HCT116 (cell line): Measurements from ENCODE around the gene ROBO1. TPM values are rescaled to one million over a fixed set of nuclear protein-coding genes. Genes with fewer than 3 reads are reported as not detected.

Source experiments
- ATAC-seq: fragments of 200-7000 bp; cut with Tn5 transposase; 2 replicates; pipeline ENCODE4 v1.9.1; 2020; ENCODE audit warnings: mild to moderate bottlenecking, moderate library complexity
- BruUV-seq: library from RNA; stranded (reverse); fragments of 400-500 nt; replicated peaks from 2 replicates; lab custom pipeline; 2021; lab: Mats Ljungman, UMichigan
- CTCF ChIA-PET: fragments of 300-600 bp; sonication (Branson Sonifier 250); formaldehyde crosslinking; loops from one replicate; lab custom pipeline; 2021; ENCODE audit warnings: antibody characterized with exemption; lab: Charles Lee
- POLR2A ChIA-PET: fragments of 300-600, 350-600 bp; sonication (Branson Sonifier 250); formaldehyde crosslinking; loops from one replicate; lab custom pipeline; 2021; ENCODE audit warnings: antibody characterized with exemption; lab: Charles Lee
- RAD21 ChIA-PET, 2 experiments: fragments of 300-600 bp; sonication (Branson Sonifier 250); formaldehyde crosslinking; loops; one replicate each; lab custom pipeline; 2023; ENCODE audit warnings: low total read pairs in 2 of 2; ENCODE audit not compliant: uncharacterized antibody in 2 of 2, unreplicated experiment in 2 of 2, low non-redundant PET in 1 of 2; lab: Charles Lee
- DNase-seq: peaks from one replicate; pipeline ENCODE4 v3.0.0-alpha.2; 2010; ENCODE audit warnings: low read depth, low spot score
- H2AFZ ChIP-seq: fragments of 200-600 bp; shearing (Covaris generic), sonication (generic); 2 replicates; pipeline ENCODE4 v1.6.1; 2017; ENCODE audit warnings: low read depth, mixed run types, mixed read lengths, antibody characterized with exemption, low read length; ENCODE audit not compliant: poor library complexity, severe bottlenecking
- H3K27ac ChIP-seq: 2 replicates; pipeline ENCODE4 v1.5.1; 2012; ENCODE audit warnings: low read depth, low read length
- H3K27me3 ChIP-seq: fragments of 200-600 bp; sonication (generic); 2 replicates; pipeline ENCODE4 v1.6.1; 2016; ENCODE audit warnings: mixed run types, low read length, mixed read lengths; ENCODE audit not compliant: insufficient read depth
- H3K36me3 ChIP-seq, 2 experiments: fragments of 200-500 bp in 1 of 2; fragments of 200-600 bp in 1 of 2; sonication (Bioruptor generic) in 1 of 2; sonication (generic) in 1 of 2; 2 replicates each; pipeline versions ENCODE4 v1.5.1 to v1.6.1; 2014 to 2016; ENCODE audit warnings: low read length in 2 of 2, inconsistent platforms in 1 of 2, mixed read lengths in 1 of 2, mixed run types in 1 of 2; ENCODE audit not compliant: insufficient read depth in 2 of 2, control insufficient read depth in 1 of 2
- H3K4me1 ChIP-seq, 2 experiments: fragments of 200-600 bp in 1 of 2; sonication (generic) in 1 of 2; 2 replicates each; pipeline versions ENCODE4 v1.5.1 to v1.6.1; 2012 to 2017; ENCODE audit warnings: low read length in 2 of 2, inconsistent platforms in 1 of 2, mild to moderate bottlenecking in 1 of 2, mixed read lengths in 1 of 2, mixed run types in 1 of 2, moderate library complexity in 1 of 2; ENCODE audit not compliant: insufficient read depth in 2 of 2, control insufficient read depth in 1 of 2
- H3K4me2 ChIP-seq: fragments of 200-600 bp; sonication (generic); 2 replicates; pipeline ENCODE4 v1.6.1; 2017; ENCODE audit warnings: mixed run types, low read length, mixed read lengths
- H3K4me3 ChIP-seq, 2 experiments: fragments of 200-600 bp in 1 of 2; sonication (generic) in 1 of 2; replicated peaks in 1 of 2; 2 replicates each; pipeline ENCODE4 v1.5.1; 2011 to 2016; ENCODE audit warnings: low read length in 2 of 2, control low read depth in 1 of 2, low read depth in 1 of 2, mild to moderate bottlenecking in 1 of 2, mixed read lengths in 1 of 2, mixed run types in 1 of 2
- H3K79me2 ChIP-seq: fragments of 200-600 bp; sonication (generic); 2 replicates; pipeline ENCODE4 v1.6.1; 2017; ENCODE audit warnings: mild to moderate bottlenecking, mixed run types, low read length, moderate library complexity, mixed read lengths; ENCODE audit not compliant: insufficient read depth
- H3K9ac ChIP-seq: fragments of 200-600 bp; sonication (generic); 2 replicates; pipeline ENCODE4 v1.6.1; 2016; ENCODE audit warnings: low read length, mixed read lengths
- H3K9me2 ChIP-seq: fragments of 200-600 bp; sonication (generic), shearing (Covaris generic); 2 replicates; pipeline ENCODE4 v1.6.1; 2017; ENCODE audit warnings: mixed run types, mild to moderate bottlenecking, moderate library complexity; ENCODE audit not compliant: insufficient read depth
- H3K9me3 ChIP-seq, 2 experiments: fragments of 200-500 bp in 1 of 2; fragments of 200-600 bp in 1 of 2; sonication (Bioruptor generic) in 1 of 2; sonication (generic) in 1 of 2; 2 replicates each; pipeline ENCODE4 v1.6.1; 2014 to 2017; ENCODE audit warnings: low read length in 2 of 2, mixed read lengths in 2 of 2, inconsistent platforms in 1 of 2, low read depth in 1 of 2, mild to moderate bottlenecking in 1 of 2, mixed run types in 1 of 2, moderate library complexity in 1 of 2; ENCODE audit not compliant: control insufficient read depth in 1 of 2, insufficient read depth in 1 of 2
- H4K20me1 ChIP-seq: fragments of 200-600 bp; sonication (generic), shearing (Covaris generic); 2 replicates; pipeline ENCODE4 v1.6.1; 2017; ENCODE audit warnings: mixed run types, mild to moderate bottlenecking, moderate library complexity; ENCODE audit not compliant: insufficient read depth
- CBX3 ChIP-seq: IDR thresholded peaks from 2 replicates; pipeline ENCODE4 v1.6.1; 2012; ENCODE audit warnings: low read depth
- CEBPB ChIP-seq: IDR thresholded peaks from 2 replicates; pipeline ENCODE4 v1.6.1; 2012; ENCODE audit warnings: low read depth
- EGR1 ChIP-seq: IDR thresholded peaks from 2 replicates; pipeline ENCODE4 v1.6.1; 2012; ENCODE audit warnings: low read depth
- ELF1 ChIP-seq: IDR thresholded peaks from 2 replicates; pipeline ENCODE4 v1.6.1; 2012; ENCODE audit warnings: low read depth, borderline replicate concordance
- EZH2 ChIP-seq: fragments of 200-600 bp; sonication (generic); IDR thresholded peaks from 2 replicates; pipeline ENCODE4 v1.6.1; 2017; ENCODE audit warnings: antibody characterized with exemption, mixed run types
- EZH2phosphoT487 ChIP-seq: fragments of 200-600 bp; IDR thresholded peaks from 2 replicates; pipeline ENCODE4 v1.6.1; 2018; ENCODE audit warnings: antibody characterized with exemption, borderline replicate concordance
- FOSL1 ChIP-seq: IDR thresholded peaks from 2 replicates; pipeline ENCODE4 v1.6.1; 2012; ENCODE audit warnings: low read depth
- JUND ChIP-seq: IDR thresholded peaks from 2 replicates; pipeline ENCODE4 v1.6.1; 2012
- POLR2A ChIP-seq: IDR thresholded peaks from 2 replicates; pipeline ENCODE4 v1.7.0; 2011; ENCODE audit warnings: borderline replicate concordance; ENCODE audit not compliant: insufficient read depth, insufficient read length; ENCODE audit errors: extremely low read depth
- POLR2AphosphoS5 ChIP-seq: IDR thresholded peaks from 2 replicates; pipeline ENCODE4 v1.6.1; 2011; ENCODE audit warnings: mild to moderate bottlenecking, low read depth, low read length, moderate library complexity
- SIN3A ChIP-seq: IDR thresholded peaks from 2 replicates; pipeline ENCODE4 v1.6.1; 2012; ENCODE audit warnings: low read depth
- SP1 ChIP-seq: IDR thresholded peaks from 2 replicates; pipeline ENCODE4 v1.6.1; 2012; ENCODE audit warnings: low read depth
- SRF ChIP-seq: IDR thresholded peaks from 2 replicates; pipeline ENCODE4 v1.6.1; 2012; ENCODE audit warnings: low read depth
- TCF7L2 ChIP-seq: IDR thresholded peaks from 2 replicates; pipeline ENCODE4 v1.7.0; 2011; ENCODE audit warnings: borderline replicate concordance, inconsistent platforms; ENCODE audit not compliant: insufficient read depth, insufficient read length; ENCODE audit errors: extremely low read depth
- YY1 ChIP-seq: IDR thresholded peaks from 2 replicates; pipeline ENCODE4 v1.6.1; 2011; ENCODE audit warnings: low read length, low read depth, moderate library complexity, mild to moderate bottlenecking; ENCODE audit not compliant: insufficient replicate concordance; ENCODE audit errors: extremely low read depth
- ZFX ChIP-seq: fragments of 450-650 bp; IDR thresholded peaks from 2 replicates; pipeline ENCODE4 v1.6.1; 2017
- ZNF274 ChIP-seq: fragments of 200-500 bp; sonication (Bioruptor generic); IDR thresholded peaks from 2 replicates; pipeline ENCODE4 v1.6.1; 2014; ENCODE audit warnings: mild to moderate bottlenecking, low read depth, low read length, inconsistent platforms
- intact Hi-C: fragments of 100-400 bp; cut with micrococcal nuclease; formaldehyde crosslinking; loops from 2 replicates; pipeline ENCODE4 v1.10.0; 2022
- total RNA-seq: library from RNA; stranded (reverse); gene quantifications from one replicate; pipeline ENCODE4 v1.2.1, GENCODE V29; 2021; ENCODE audit not compliant: unreplicated experiment
- TF ChIP-seq, protein P1 (sequence below): IDR thresholded peaks from 2 replicates; pipeline ENCODE4 v1.6.1; 2011; ENCODE audit warnings: mild to moderate bottlenecking, low read length, moderate library complexity; ENCODE audit not compliant: insufficient replicate concordance; ENCODE audit errors: extremely low read depth
- TF ChIP-seq, protein P2 (sequence below): IDR thresholded peaks from 2 replicates; pipeline ENCODE4 v1.6.1; 2012

Gene ROBO1
- total RNA-seq, 1 experiment from 2014 or later = 0.27 TPM

DNA sequence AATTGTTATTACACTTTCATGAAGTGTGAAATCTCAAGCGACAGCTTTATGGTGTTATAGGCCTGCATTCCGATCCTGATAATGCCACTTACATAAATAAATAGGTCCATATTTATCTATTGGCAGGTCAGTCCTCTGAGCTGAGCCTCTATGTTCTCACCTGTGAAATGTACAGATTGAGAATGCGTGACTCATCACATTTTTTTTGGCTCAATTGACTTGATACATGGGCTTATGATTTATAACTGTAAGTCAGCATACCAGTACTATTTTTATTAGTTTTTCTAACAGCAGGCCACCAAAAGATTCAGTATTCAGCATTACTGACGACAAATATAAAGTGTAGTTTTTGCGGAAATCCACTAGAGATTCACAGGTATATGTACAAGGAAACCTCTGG lies 344.4 kb downstream of the ROBO1 start (continued):
- TF ChIP-seq, protein P1, sequence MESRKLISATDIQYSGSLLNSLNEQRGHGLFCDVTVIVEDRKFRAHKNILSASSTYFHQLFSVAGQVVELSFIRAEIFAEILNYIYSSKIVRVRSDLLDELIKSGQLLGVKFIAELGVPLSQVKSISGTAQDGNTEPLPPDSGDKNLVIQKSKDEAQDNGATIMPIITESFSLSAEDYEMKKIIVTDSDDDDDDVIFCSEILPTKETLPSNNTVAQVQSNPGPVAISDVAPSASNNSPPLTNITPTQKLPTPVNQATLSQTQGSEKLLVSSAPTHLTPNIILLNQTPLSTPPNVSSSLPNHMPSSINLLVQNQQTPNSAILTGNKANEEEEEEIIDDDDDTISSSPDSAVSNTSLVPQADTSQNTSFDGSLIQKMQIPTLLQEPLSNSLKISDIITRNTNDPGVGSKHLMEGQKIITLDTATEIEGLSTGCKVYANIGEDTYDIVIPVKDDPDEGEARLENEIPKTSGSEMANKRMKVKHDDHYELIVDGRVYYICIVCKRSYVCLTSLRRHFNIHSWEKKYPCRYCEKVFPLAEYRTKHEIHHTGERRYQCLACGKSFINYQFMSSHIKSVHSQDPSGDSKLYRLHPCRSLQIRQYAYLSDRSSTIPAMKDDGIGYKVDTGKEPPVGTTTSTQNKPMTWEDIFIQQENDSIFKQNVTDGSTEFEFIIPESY = no peak
- TF ChIP-seq EZH2phosphoT487 = no peak

DNA sequence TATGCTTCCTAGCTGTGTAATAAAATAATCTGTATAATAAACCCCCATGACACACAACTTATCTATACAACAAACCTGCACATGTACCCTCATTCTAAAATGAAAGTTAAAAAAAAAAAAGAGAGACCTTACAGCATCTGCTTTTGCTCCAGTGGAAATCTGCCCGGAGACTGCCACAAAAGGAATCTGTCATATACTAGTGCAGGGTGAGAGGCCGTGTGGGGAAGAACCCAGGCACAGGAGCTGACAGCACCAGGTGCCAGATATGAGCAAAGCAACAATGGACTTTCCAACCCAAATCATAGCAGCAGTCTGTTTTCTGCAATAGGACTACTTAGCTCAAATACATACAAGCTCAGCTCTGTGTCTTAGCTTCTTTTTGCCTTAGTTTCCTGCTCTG lies 346.5 kb downstream of the ROBO1 start:
- H4K20me1 ChIP-seq = no peaks in the 10 kb centered on the region
- H2AFZ ChIP-seq = no peak overlapping the region
- ChIA-PET POLR2A (no interaction called here), RAD21 (no interaction called here), CTCF (no interaction called here)
- no peak overlapping the region for H3K4me2 ChIP-seq
- H3K36me3 ChIP-seq = no peaks in the 10 kb centered on the region
- no peaks in the 10 kb centered on the region for H3K79me2 ChIP-seq
- no peaks in the 10 kb centered on the region for H3K4me1 ChIP-seq
- no peaks in the 10 kb centered on the region for H3K9me2 ChIP-seq
- DNase-seq (no peak), ATAC-seq (no peak)
- H3K27me3 ChIP-seq = no peaks in the 10 kb centered on the region
- H3K4me3 ChIP-seq = no peak overlapping the region
- H3K9ac ChIP-seq = no peak overlapping the region
- peaks cover 10 to 23% of the 10 kb centered on the region in 2 experiments; a peak in 3 of 4 replicates for H3K9me3 ChIP-seq
- no peak overlapping the region for H3K27ac ChIP-seq
- BruUV-seq = no TSS peak
- TF ChIP-seq EZH2phosphoT487 (no peak), YY1 (no peak), ZFX (no peak), CBX3 (no peak), SP1 (no peak), JUND (no peak), CEBPB (no peak), SIN3A (no peak), POLR2A (no peak), ELF1 (no peak), SRF (no peak), ZNF274 (no peak), EGR1 (no peak), TCF7L2 (no peak), POLR2AphosphoS5 (no peak), EZH2 (no peak), FOSL1 (no peak)
- TF ChIP-seq, protein P1 = no peak
- TF ChIP-seq, protein P2, sequence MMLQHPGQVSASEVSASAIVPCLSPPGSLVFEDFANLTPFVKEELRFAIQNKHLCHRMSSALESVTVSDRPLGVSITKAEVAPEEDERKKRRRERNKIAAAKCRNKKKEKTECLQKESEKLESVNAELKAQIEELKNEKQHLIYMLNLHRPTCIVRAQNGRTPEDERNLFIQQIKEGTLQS = no peak
- intact Hi-C loops = no loop called here
